Gastroesophageal sphincter (tissue), 4 donors: ENCODE results near the gene RBP3. TPM values are rescaled to one million over a fixed set of nuclear protein-coding genes. Genes with fewer than 3 reads are reported as not detected.

Experiments
- ATAC-seq: fragments of 150-250 bp; one replicate; pipeline ENCODE4 v1.9.1; 2016; ENCODE audit warnings: mild to moderate bottlenecking, moderate library complexity
- H3K27ac ChIP-seq, 4 donors: fragments of 200-600 bp; sonication (generic) in 3 of 4; 1 replicate in 3 of 4; 2 replicates in 1 of 4; pipeline ENCODE4 v1.5.1; 2016 to 2019
- H3K27me3 ChIP-seq: fragments of 200-600 bp; sonication (generic); one replicate; pipeline ENCODE4 v1.5.1; 2019
- H3K36me3 ChIP-seq, 2 donors: fragments of 200-600 bp; sonication (generic); one replicate each; pipeline ENCODE4 v1.5.1; 2019; ENCODE audit warnings: control low read depth in 1 of 2
- H3K4me1 ChIP-seq, 3 donors: fragments of 200-600 bp; sonication (generic); 1 replicate in 2 of 3; 2 replicates in 1 of 3; pipeline ENCODE4 v1.5.1; 2016 to 2019; ENCODE audit warnings: control low read depth in 2 of 3
- H3K4me3 ChIP-seq, 2 donors: fragments of 200-600 bp; sonication (generic); one replicate each; pipeline ENCODE4 v1.5.1; 2019; ENCODE audit warnings: mild to moderate bottlenecking in 1 of 2, moderate library complexity in 1 of 2
- H3K9me3 ChIP-seq, 3 donors: fragments of 200-600 bp; sonication (generic); one replicate each; pipeline ENCODE4 v1.5.1; 2017 to 2019; ENCODE audit warnings: control low read depth in 2 of 3
- CTCF ChIP-seq, 4 experiments: fragments of 200-600 bp in 2 of 4; fragments of 450-650 bp in 2 of 4; sonication (generic) in 1 of 4; IDR thresholded peaks; one replicate each; pipeline ENCODE4 v1.5.1; 2017 to 2019; ENCODE audit warnings: antibody characterized with exemption in 4 of 4, mild to moderate bottlenecking in 2 of 4, moderate library complexity in 2 of 4
- EP300 ChIP-seq: sonication (generic); formaldehyde crosslinking; IDR thresholded peaks from one replicate; pipeline ENCODE4 v1.6.1; 2017; ENCODE audit warnings: antibody characterized with exemption, mild to moderate bottlenecking
- POLR2A ChIP-seq, 2 donors: fragments of 450-650 bp; IDR thresholded peaks; one replicate each; pipeline ENCODE4 v1.6.1; 2017; ENCODE audit warnings: antibody characterized with exemption in 2 of 2, mild to moderate bottlenecking in 2 of 2, moderate library complexity in 1 of 2
- POLR2AphosphoS5 ChIP-seq: sonication (generic); formaldehyde crosslinking; IDR thresholded peaks from one replicate; pipeline ENCODE4 v1.6.1; 2017; ENCODE audit warnings: antibody characterized with exemption
- WGBS, 2 donors: methylation state at CpG; one replicate each; pipeline ENCODE4 v1.1.5; 2018; ENCODE audit warnings: low coverage in 1 of 2; 5-methylcytosine and 5-hydroxymethylcytosine counted together
- total RNA-seq, 4 donors: library from RNA; depleted of rRNA; stranded (reverse); fragments of >200 nt; gene quantifications; one replicate each; pipeline ENCODE4 v1.1.0, GENCODE V29; 2016

Gene RBP3
- total RNA-seq, 4 donors from 2014 or later: not detected

DNA sequence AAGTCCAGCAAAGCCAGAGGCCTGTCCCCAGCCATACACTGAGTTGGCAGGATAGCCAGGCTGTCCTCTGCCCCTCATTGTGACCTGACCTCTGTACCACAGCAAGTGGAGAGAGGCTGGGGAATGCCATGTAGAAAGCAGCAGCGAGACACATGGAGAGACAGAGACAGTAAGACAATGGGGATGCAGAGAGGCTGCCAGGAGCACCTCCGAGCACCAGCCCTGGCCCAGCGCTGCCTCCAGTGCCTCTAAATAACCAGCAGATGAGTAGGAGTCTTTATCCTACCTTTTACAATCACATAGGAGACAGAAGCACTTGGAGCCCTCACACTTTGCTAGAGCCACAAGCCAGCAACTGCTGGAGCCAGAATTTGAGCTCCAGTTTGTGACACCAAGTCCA, 17.8 kb upstream of the RBP3 start:
- Histone ChIP-seq H3K27me3 (peaks cover 17% of the 10 kb centered on the region), H3K9me3 (no peaks in the 10 kb centered on the region), H3K36me3 (no peaks in the 10 kb centered on the region), H3K4me1 (no peaks in the 10 kb centered on the region), H3K27ac (no peak overlapping the region), H3K4me3 (no peak overlapping the region)
- no peak for TF ChIP-seq CTCF (IDR thresholded peaks at IDR 0.05)
- TF ChIP-seq POLR2AphosphoS5: no peak
- no peak for TF ChIP-seq POLR2A (IDR thresholded peaks at IDR 0.05)
- no peak for TF ChIP-seq EP300
- 80% methylated on average over 1 to 2 of the region's 3 CpGs for WGBS, 2 donors
- no peak for ATAC-seq

DNA sequence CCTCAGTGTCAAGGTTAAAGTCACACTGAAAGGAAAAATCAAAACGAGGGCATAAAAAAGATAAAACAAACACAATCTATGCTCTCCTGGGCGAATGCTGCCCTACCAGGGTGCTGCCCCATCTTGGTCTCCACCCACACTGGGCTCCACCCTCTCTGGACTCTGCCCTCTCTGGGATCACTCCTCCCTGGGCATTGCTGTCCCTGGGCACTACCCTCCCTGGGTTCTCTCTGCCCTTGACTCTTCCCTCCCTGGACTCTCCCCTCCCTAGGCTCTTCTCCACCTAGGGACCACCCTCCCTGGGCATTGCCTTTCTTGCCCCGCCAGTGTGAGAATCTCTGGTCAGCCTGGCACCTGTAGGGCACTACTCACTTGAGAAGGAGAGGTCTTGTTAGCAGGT, 17.4 kb upstream of the RBP3 start:
- TF ChIP-seq POLR2A (IDR thresholded peaks at IDR 0.05): no peak
- TF ChIP-seq POLR2AphosphoS5: no peak
- no peak for TF ChIP-seq CTCF (IDR thresholded peaks at IDR 0.05)
- TF ChIP-seq EP300: no peak
- no peaks in the 10 kb centered on the region for H3K4me1 ChIP-seq
- H3K36me3 ChIP-seq: no peaks in the 10 kb centered on the region
- no peak for ATAC-seq
- peaks cover 15% of the 10 kb centered on the region for H3K27me3 ChIP-seq
- H3K27ac ChIP-seq: no peak overlapping the region
- no peak overlapping the region for H3K4me3 ChIP-seq
- 81% methylated on average over 2 of the region's 3 CpGs; no CpG with 5 or more reads in 1 of the 2 donors for WGBS, 2 donors
- H3K9me3 ChIP-seq: no peaks in the 10 kb centered on the region

DNA sequence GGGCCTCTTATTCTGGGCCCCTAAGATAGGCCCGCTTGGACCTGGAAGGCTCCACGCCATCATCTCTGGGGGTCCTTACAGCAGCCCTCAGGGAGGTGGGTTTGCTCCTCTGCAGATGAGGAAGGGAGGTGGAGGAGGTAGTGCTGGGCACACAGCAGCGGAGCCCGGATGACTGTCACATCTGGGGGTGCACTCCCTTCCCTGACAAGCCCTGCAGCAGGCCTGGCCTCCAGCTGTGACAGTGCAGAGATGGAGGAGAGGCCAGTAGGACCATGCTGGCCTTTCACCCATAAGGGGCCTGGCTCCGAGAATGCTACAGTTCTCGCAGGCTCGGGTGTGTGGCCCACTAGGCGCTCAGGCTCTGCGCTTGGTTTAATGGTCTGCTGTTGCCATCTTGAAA, 16.7 kb upstream of the RBP3 start:
- Histone ChIP-seq H3K27ac (no peak overlapping the region), H3K27me3 (peaks cover 15% of the 10 kb centered on the region), H3K4me1 (peaks cover 0 to 5% (median 0%) of the 10 kb centered on the region in 3 donors), H3K36me3 (no peaks in the 10 kb centered on the region), H3K4me3 (no peak overlapping the region), H3K9me3 (no peaks in the 10 kb centered on the region)
- TF ChIP-seq POLR2AphosphoS5: no peak
- no CpG with 5 or more reads among the region's 9 CpGs for WGBS, 2 donors
- no peak for ATAC-seq

- peaks cover 0 to 10% (median 0%) of the 10 kb centered on the region in 3 donors for H3K4me1 ChIP-seq
- ATAC-seq: no peak
- H3K27ac ChIP-seq: no peak overlapping the region
- no peaks in the 10 kb centered on the region for H3K9me3 ChIP-seq
- H3K27me3 ChIP-seq: peaks cover 15% of the 10 kb centered on the region
- 69 to 85% methylated on average over 3 to 5 of the region's 7 CpGs for WGBS, 2 donors
- TF ChIP-seq POLR2A (IDR thresholded peaks at IDR 0.05) (no peak), POLR2AphosphoS5 (no peak), CTCF (IDR thresholded peaks at IDR 0.05) (no peak), EP300 (no peak)
- no peak overlapping the region for H3K4me3 ChIP-seq
- H3K36me3 ChIP-seq: no peaks in the 10 kb centered on the region
These were observed 16.2 kb upstream of the RBP3 start for GRCh38 chr10:47331954-47332353.

DNA sequence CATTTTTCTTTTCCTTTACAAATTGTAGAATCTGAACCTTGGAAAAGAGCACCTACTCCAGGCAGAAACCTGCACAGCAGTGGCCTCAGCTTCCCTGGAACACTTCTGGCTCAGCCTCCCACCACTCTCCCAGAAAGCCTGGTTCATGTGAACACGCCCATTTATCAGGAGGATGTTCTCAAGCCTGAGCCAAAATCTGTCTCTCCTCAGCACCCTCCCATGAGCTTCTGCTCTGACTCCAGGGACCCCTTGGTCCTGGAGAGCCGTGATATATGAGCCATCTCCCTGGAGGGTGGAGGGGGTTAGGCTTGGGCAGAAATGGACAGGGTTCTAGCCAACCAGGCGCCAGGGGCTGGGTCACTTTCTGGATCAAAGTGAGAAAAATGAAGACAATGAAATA, 15.8 kb upstream of the RBP3 start:
- H3K27ac ChIP-seq: no peak overlapping the region
- no peaks in the 10 kb centered on the region for H3K36me3 ChIP-seq
- peaks cover 15% of the 10 kb centered on the region for H3K27me3 ChIP-seq
- H3K4me3 ChIP-seq: no peak overlapping the region
- ATAC-seq: no peak
- no peaks in the 10 kb centered on the region for H3K9me3 ChIP-seq
- peaks cover 0 to 11% (median 0%) of the 10 kb centered on the region in 3 donors for H3K4me1 ChIP-seq
- TF ChIP-seq POLR2A (IDR thresholded peaks at IDR 0.05): no peak
- no peak for TF ChIP-seq POLR2AphosphoS5
- TF ChIP-seq CTCF (IDR thresholded peaks at IDR 0.05): no peak
- TF ChIP-seq EP300: no peak
- 100% methylated on average over 1 of the region's 3 CpGs; no CpG with 5 or more reads in 1 of the 2 donors for WGBS, 2 donors
